HCT116 (cell line): ENCODE data around the gene KCNA3. TPM values are rescaled to one million over a fixed set of nuclear protein-coding genes. Genes with fewer than 3 reads are reported as not detected.

Source experiments
- ATAC-seq: fragments of 200-7000 bp; cut with Tn5 transposase; 2 replicates; pipeline ENCODE4 v1.9.1; 2020; ENCODE audit warnings: mild to moderate bottlenecking, moderate library complexity
- BruUV-seq: library from RNA; stranded (reverse); fragments of 400-500 nt; replicated peaks from 2 replicates; lab custom pipeline; 2021; lab: Mats Ljungman, UMichigan
- CTCF ChIA-PET: fragments of 300-600 bp; sonication (Branson Sonifier 250); formaldehyde crosslinking; loops from one replicate; lab custom pipeline; 2021; ENCODE audit warnings: antibody characterized with exemption; lab: Charles Lee
- POLR2A ChIA-PET: fragments of 300-600, 350-600 bp; sonication (Branson Sonifier 250); formaldehyde crosslinking; loops from one replicate; lab custom pipeline; 2021; ENCODE audit warnings: antibody characterized with exemption; lab: Charles Lee
- RAD21 ChIA-PET, 2 experiments: fragments of 300-600 bp; sonication (Branson Sonifier 250); formaldehyde crosslinking; loops; one replicate each; lab custom pipeline; 2023; ENCODE audit warnings: low total read pairs in 2 of 2; ENCODE audit not compliant: uncharacterized antibody in 2 of 2, unreplicated experiment in 2 of 2, low non-redundant PET in 1 of 2; lab: Charles Lee
- DNase-seq: peaks from one replicate; pipeline ENCODE4 v3.0.0-alpha.2; 2010; ENCODE audit warnings: low read depth, low spot score
- H2AFZ ChIP-seq: fragments of 200-600 bp; shearing (Covaris generic), sonication (generic); 2 replicates; pipeline ENCODE4 v1.6.1; 2017; ENCODE audit warnings: low read depth, mixed run types, mixed read lengths, antibody characterized with exemption, low read length; ENCODE audit not compliant: poor library complexity, severe bottlenecking
- H3K27ac ChIP-seq: 2 replicates; pipeline ENCODE4 v1.5.1; 2012; ENCODE audit warnings: low read depth, low read length
- H3K27me3 ChIP-seq: fragments of 200-600 bp; sonication (generic); 2 replicates; pipeline ENCODE4 v1.6.1; 2016; ENCODE audit warnings: mixed run types, low read length, mixed read lengths; ENCODE audit not compliant: insufficient read depth
- H3K36me3 ChIP-seq, 2 experiments: fragments of 200-500 bp in 1 of 2; fragments of 200-600 bp in 1 of 2; sonication (Bioruptor generic) in 1 of 2; sonication (generic) in 1 of 2; 2 replicates each; pipeline versions ENCODE4 v1.5.1 to v1.6.1; 2014 to 2016; ENCODE audit warnings: low read length in 2 of 2, inconsistent platforms in 1 of 2, mixed read lengths in 1 of 2, mixed run types in 1 of 2; ENCODE audit not compliant: insufficient read depth in 2 of 2, control insufficient read depth in 1 of 2
- H3K4me1 ChIP-seq, 2 experiments: fragments of 200-600 bp in 1 of 2; sonication (generic) in 1 of 2; 2 replicates each; pipeline versions ENCODE4 v1.5.1 to v1.6.1; 2012 to 2017; ENCODE audit warnings: low read length in 2 of 2, inconsistent platforms in 1 of 2, mild to moderate bottlenecking in 1 of 2, mixed read lengths in 1 of 2, mixed run types in 1 of 2, moderate library complexity in 1 of 2; ENCODE audit not compliant: insufficient read depth in 2 of 2, control insufficient read depth in 1 of 2
- H3K4me2 ChIP-seq: fragments of 200-600 bp; sonication (generic); 2 replicates; pipeline ENCODE4 v1.6.1; 2017; ENCODE audit warnings: mixed run types, low read length, mixed read lengths
- H3K4me3 ChIP-seq, 2 experiments: fragments of 200-600 bp in 1 of 2; sonication (generic) in 1 of 2; replicated peaks in 1 of 2; 2 replicates each; pipeline ENCODE4 v1.5.1; 2011 to 2016; ENCODE audit warnings: low read length in 2 of 2, control low read depth in 1 of 2, low read depth in 1 of 2, mild to moderate bottlenecking in 1 of 2, mixed read lengths in 1 of 2, mixed run types in 1 of 2
- H3K79me2 ChIP-seq: fragments of 200-600 bp; sonication (generic); 2 replicates; pipeline ENCODE4 v1.6.1; 2017; ENCODE audit warnings: mild to moderate bottlenecking, mixed run types, low read length, moderate library complexity, mixed read lengths; ENCODE audit not compliant: insufficient read depth
- H3K9ac ChIP-seq: fragments of 200-600 bp; sonication (generic); 2 replicates; pipeline ENCODE4 v1.6.1; 2016; ENCODE audit warnings: low read length, mixed read lengths
- H3K9me2 ChIP-seq: fragments of 200-600 bp; sonication (generic), shearing (Covaris generic); 2 replicates; pipeline ENCODE4 v1.6.1; 2017; ENCODE audit warnings: mixed run types, mild to moderate bottlenecking, moderate library complexity; ENCODE audit not compliant: insufficient read depth
- H3K9me3 ChIP-seq, 2 experiments: fragments of 200-500 bp in 1 of 2; fragments of 200-600 bp in 1 of 2; sonication (Bioruptor generic) in 1 of 2; sonication (generic) in 1 of 2; 2 replicates each; pipeline ENCODE4 v1.6.1; 2014 to 2017; ENCODE audit warnings: low read length in 2 of 2, mixed read lengths in 2 of 2, inconsistent platforms in 1 of 2, low read depth in 1 of 2, mild to moderate bottlenecking in 1 of 2, mixed run types in 1 of 2, moderate library complexity in 1 of 2; ENCODE audit not compliant: control insufficient read depth in 1 of 2, insufficient read depth in 1 of 2
- H4K20me1 ChIP-seq: fragments of 200-600 bp; sonication (generic), shearing (Covaris generic); 2 replicates; pipeline ENCODE4 v1.6.1; 2017; ENCODE audit warnings: mixed run types, mild to moderate bottlenecking, moderate library complexity; ENCODE audit not compliant: insufficient read depth
- ATF3 ChIP-seq: IDR thresholded peaks from 2 replicates; pipeline ENCODE4 v1.6.1; 2012
- CBX3 ChIP-seq: IDR thresholded peaks from 2 replicates; pipeline ENCODE4 v1.6.1; 2012; ENCODE audit warnings: low read depth
- CEBPB ChIP-seq: IDR thresholded peaks from 2 replicates; pipeline ENCODE4 v1.6.1; 2012; ENCODE audit warnings: low read depth
- CTCF ChIP-seq, 3 experiments: fragments of 200-600 bp in 1 of 3; sonication (generic) in 1 of 3; IDR thresholded peaks in 2 of 3; conservative IDR thresholded peaks in 1 of 3; 2 replicates each; pipeline ENCODE4 v1.5.1; 2012 to 2017; ENCODE audit warnings: low read depth in 2 of 3, low read length in 2 of 3, antibody characterized with exemption in 1 of 3, borderline replicate concordance in 1 of 3, control low read depth in 1 of 3, mild to moderate bottlenecking in 1 of 3, mixed read lengths in 1 of 3, mixed run types in 1 of 3, moderate library complexity in 1 of 3; ENCODE audit not compliant: insufficient read depth in 1 of 3
- ELF1 ChIP-seq: IDR thresholded peaks from 2 replicates; pipeline ENCODE4 v1.6.1; 2012; ENCODE audit warnings: low read depth, borderline replicate concordance
- EZH2 ChIP-seq: fragments of 200-600 bp; sonication (generic); IDR thresholded peaks from 2 replicates; pipeline ENCODE4 v1.6.1; 2017; ENCODE audit warnings: antibody characterized with exemption, mixed run types
- EZH2phosphoT487 ChIP-seq: fragments of 200-600 bp; IDR thresholded peaks from 2 replicates; pipeline ENCODE4 v1.6.1; 2018; ENCODE audit warnings: antibody characterized with exemption, borderline replicate concordance
- FOSL1 ChIP-seq: IDR thresholded peaks from 2 replicates; pipeline ENCODE4 v1.6.1; 2012; ENCODE audit warnings: low read depth
- JUND ChIP-seq: IDR thresholded peaks from 2 replicates; pipeline ENCODE4 v1.6.1; 2012
- MAX ChIP-seq: IDR thresholded peaks from 2 replicates; pipeline ENCODE4 v1.6.1; 2012
- POLR2A ChIP-seq: IDR thresholded peaks from 2 replicates; pipeline ENCODE4 v1.7.0; 2011; ENCODE audit warnings: borderline replicate concordance; ENCODE audit not compliant: insufficient read depth, insufficient read length; ENCODE audit errors: extremely low read depth
- POLR2AphosphoS5 ChIP-seq: IDR thresholded peaks from 2 replicates; pipeline ENCODE4 v1.6.1; 2011; ENCODE audit warnings: mild to moderate bottlenecking, low read depth, low read length, moderate library complexity
- RAD21 ChIP-seq: IDR thresholded peaks from 2 replicates; pipeline ENCODE4 v1.6.1; 2012; ENCODE audit warnings: low read depth, mild to moderate bottlenecking
- SIN3A ChIP-seq: IDR thresholded peaks from 2 replicates; pipeline ENCODE4 v1.6.1; 2012; ENCODE audit warnings: low read depth
- SP1 ChIP-seq: IDR thresholded peaks from 2 replicates; pipeline ENCODE4 v1.6.1; 2012; ENCODE audit warnings: low read depth
- SRF ChIP-seq: IDR thresholded peaks from 2 replicates; pipeline ENCODE4 v1.6.1; 2012; ENCODE audit warnings: low read depth
- TCF7L2 ChIP-seq: IDR thresholded peaks from 2 replicates; pipeline ENCODE4 v1.7.0; 2011; ENCODE audit warnings: borderline replicate concordance, inconsistent platforms; ENCODE audit not compliant: insufficient read depth, insufficient read length; ENCODE audit errors: extremely low read depth
- ZBTB33 ChIP-seq: IDR thresholded peaks from 2 replicates; pipeline ENCODE4 v1.6.1; 2011; ENCODE audit warnings: mild to moderate bottlenecking, low read length, moderate library complexity; ENCODE audit not compliant: insufficient replicate concordance; ENCODE audit errors: extremely low read depth
- ZNF274 ChIP-seq: fragments of 200-500 bp; sonication (Bioruptor generic); IDR thresholded peaks from 2 replicates; pipeline ENCODE4 v1.6.1; 2014; ENCODE audit warnings: mild to moderate bottlenecking, low read depth, low read length, inconsistent platforms
- intact Hi-C: fragments of 100-400 bp; cut with micrococcal nuclease; formaldehyde crosslinking; loops from 2 replicates; pipeline ENCODE4 v1.10.0; 2022
- total RNA-seq: library from RNA; stranded (reverse); gene quantifications from one replicate; pipeline ENCODE4 v1.2.1, GENCODE V29; 2021; ENCODE audit not compliant: unreplicated experiment

The KCNA3 gene
- total RNA-seq, 1 experiment from 2014 or later: 0.07 TPM

GRCh38 chr1:110633646-110634030, 41.1 kb downstream of the KCNA3 start (continued):
- no peak for TF ChIP-seq RAD21

GRCh38 chr1:110631836-110632620, 42.7 kb downstream of the KCNA3 start:
- ChIA-PET CTCF (interaction anchor here (1.3 kb wide), 1 partner anchor 133 kb away, joined by 4 read pairs; no protein-coding TSS in a partner anchor), RAD21 (no interaction called here), POLR2A (no interaction called here)
- intact Hi-C loops: loop anchor here (5.0 kb wide), 2 partner anchors 50 to 360 kb away; no protein-coding TSS in a partner anchor
- H3K4me2 ChIP-seq: no peak overlapping the region
- no peaks in the 10 kb centered on the region for H3K9me2 ChIP-seq
- H3K79me2 ChIP-seq: no peaks in the 10 kb centered on the region
- ATAC-seq (no peak), DNase-seq (no peak)
- no peak overlapping the region for H2AFZ ChIP-seq
- no peak overlapping the region for H3K27ac ChIP-seq
- H3K4me3 ChIP-seq: no peak overlapping the region
- peaks cover 24% of the 10 kb centered on the region for H3K27me3 ChIP-seq
- BruUV-seq: no TSS peak
- no peak for TF ChIP-seq SRF
- TF ChIP-seq FOSL1: no peak
- no peak for TF ChIP-seq ELF1
- TF ChIP-seq EZH2phosphoT487: no peak
- TF ChIP-seq CEBPB: no peak
- TF ChIP-seq CTCF (IDR thresholded peaks at IDR 0.05 in 2 of 3, conservative IDR thresholded peaks at IDR 0.05 in 1 of 3; ENCODE audit: borderline replicate concordance in 1 of 3, insufficient read depth in 1 of 3, low read depth in 2 of 3, low read length in 2 of 3): no peak
- no peak for TF ChIP-seq ATF3
- TF ChIP-seq POLR2A: no peak
- TF ChIP-seq MAX: no peak
- no peak for TF ChIP-seq JUND
- TF ChIP-seq POLR2AphosphoS5: no peak
- no peak for TF ChIP-seq EZH2
- no peak for TF ChIP-seq SIN3A
- no peak for TF ChIP-seq ZBTB33
- TF ChIP-seq ZNF274: no peak
- TF ChIP-seq CBX3: no peak
- no peak for TF ChIP-seq TCF7L2
- TF ChIP-seq SP1: no peak
- TF ChIP-seq RAD21: no peak
- H3K9ac ChIP-seq: no peak overlapping the region
- H3K9me3 ChIP-seq: no peaks in the 10 kb centered on the region
- 0 out of 4 replicates have a peak, but pooled peaks cover 0 to 3% of the 10 kb centered on the region in 2 experiments for H3K4me1 ChIP-seq
- H4K20me1 ChIP-seq: no peaks in the 10 kb centered on the region
- no peaks in the 10 kb centered on the region for H3K36me3 ChIP-seq
